Duodenal mucosa (tissue), 2 donors: Measurements from ENCODE around the gene DNAL4.

Experiments
- H3K27ac ChIP-seq: one replicate; pipeline ENCODE4 v1.7.0; 2013; ENCODE audit warnings: low read depth, low read length
- H3K27me3 ChIP-seq, 2 donors: one replicate each; pipeline ENCODE4 v1.7.0; 2013; ENCODE audit warnings: low read length in 2 of 2, control low read depth in 1 of 2; ENCODE audit not compliant: insufficient read depth in 2 of 2, control insufficient read depth in 1 of 2
- H3K36me3 ChIP-seq, 2 donors: one replicate each; pipeline ENCODE4 v1.7.0; 2013; ENCODE audit warnings: low read length in 2 of 2, control low read depth in 1 of 2; ENCODE audit not compliant: insufficient read depth in 2 of 2, control insufficient read depth in 1 of 2
- H3K4me1 ChIP-seq, 2 donors: one replicate each; pipeline ENCODE4 v1.7.0; 2013; ENCODE audit warnings: low read length in 2 of 2, control low read depth in 1 of 2; ENCODE audit not compliant: insufficient read depth in 2 of 2, control insufficient read depth in 1 of 2
- H3K4me3 ChIP-seq, 2 donors: one replicate each; pipeline ENCODE4 v1.7.0; 2013; ENCODE audit warnings: low read length in 2 of 2, low read depth in 1 of 2
- H3K9ac ChIP-seq, 2 donors: one replicate each; pipeline ENCODE4 v1.7.0; 2013; ENCODE audit warnings: low read length in 2 of 2, low read depth in 1 of 2
- H3K9me3 ChIP-seq, 2 donors: one replicate each; pipeline ENCODE4 v1.7.0; 2013; ENCODE audit warnings: low read length in 2 of 2, control low read depth in 1 of 2; ENCODE audit not compliant: control insufficient read depth in 1 of 2

The DNAL4 gene

GRCh38 chr22:38793721-38794466, at the start of gene DNAL4:
TSS of gene DNAL4 (minus strand) at chr22:38794143. CDS start at chr22:38782731, 11,412 bp downstream.
- Histone ChIP-seq H3K9ac (peak within 1 kb of the TSS; percentile 74 to 87), H3K4me1 (peaks cover 12 to 16% of the 10 kb centered on the region in 2 donors), H3K9me3 (no peaks in the 10 kb centered on the region), H3K27me3 (peaks cover 3 to 5% of the 10 kb centered on the region in 2 donors), H3K4me3 (peak within 1 kb of the TSS; percentile 93), H3K27ac (peak within 1 kb of the TSS; percentile 58), H3K36me3 (peaks cover 0 to 3% of the 10 kb centered on the region in 2 donors)

GRCh38 chr22:38843201-38843656, 49.3 kb upstream of the DNAL4 start:
- peak overlapping the region in 1 of 2 donors; percentile 45 for H3K4me3 ChIP-seq
- H3K4me1 ChIP-seq = peaks cover 0 to 4% of the 10 kb centered on the region in 2 donors
- H3K9ac ChIP-seq = no peak overlapping the region
- H3K27me3 ChIP-seq = peaks cover 32 to 46% of the 10 kb centered on the region in 2 donors
- no peak overlapping the region for H3K27ac ChIP-seq
- no peaks in the 10 kb centered on the region for H3K9me3 ChIP-seq
- H3K36me3 ChIP-seq = no peaks in the 10 kb centered on the region

- Histone ChIP-seq H3K4me1 (peaks cover 0 to 4% of the 10 kb centered on the region in 2 donors), H3K27ac (no peak overlapping the region)
These were observed 48.7 kb upstream of the DNAL4 start for GRCh38 chr22:38842512-38843200.

GRCh38 chr22:38841635-38842034, 47.7 kb upstream of the DNAL4 start:
- Histone ChIP-seq H3K27ac (no peak overlapping the region), H3K27me3 (peaks cover 32 to 42% of the 10 kb centered on the region in 2 donors), H3K9ac (no peak overlapping the region)

More at GRCh38 chr22:38842512-38843200, 48.7 kb upstream of the DNAL4 start:
- H3K36me3 ChIP-seq = no peaks in the 10 kb centered on the region
- H3K27me3 ChIP-seq = peaks cover 32 to 42% of the 10 kb centered on the region in 2 donors
- no peaks in the 10 kb centered on the region for H3K9me3 ChIP-seq
- no peak overlapping the region for H3K9ac ChIP-seq
- H3K4me3 ChIP-seq = peak overlapping the region in 1 of 2 donors; percentile 45

GRCh38 chr22:38841211-38841610, 47.3 kb upstream of the DNAL4 start:
- H3K27ac ChIP-seq = no peak overlapping the region
- peaks cover 0 to 4% of the 10 kb centered on the region in 2 donors for H3K4me1 ChIP-seq
- no peaks in the 10 kb centered on the region for H3K9me3 ChIP-seq
- H3K36me3 ChIP-seq = no peaks in the 10 kb centered on the region
- H3K4me3 ChIP-seq = no peak overlapping the region
- H3K27me3 ChIP-seq = peaks cover 32 to 42% of the 10 kb centered on the region in 2 donors
- no peak overlapping the region for H3K9ac ChIP-seq

More at GRCh38 chr22:38841635-38842034, 47.7 kb upstream of the DNAL4 start:
- H3K4me1 ChIP-seq = peaks cover 0 to 4% of the 10 kb centered on the region in 2 donors
- H3K9me3 ChIP-seq = no peaks in the 10 kb centered on the region
- H3K36me3 ChIP-seq = no peaks in the 10 kb centered on the region
- H3K4me3 ChIP-seq = no peak overlapping the region

- Histone ChIP-seq H3K4me1 (peaks cover 0 to 4% of the 10 kb centered on the region in 2 donors), H3K27me3 (peaks cover 27 to 37% of the 10 kb centered on the region in 2 donors), H3K9me3 (no peaks in the 10 kb centered on the region), H3K4me3 (no peak overlapping the region), H3K36me3 (no peaks in the 10 kb centered on the region), H3K27ac (no peak overlapping the region), H3K9ac (no peak overlapping the region)
These were observed 46.2 kb upstream of the DNAL4 start for GRCh38 chr22:38840129-38840528.

- Histone ChIP-seq H3K36me3 (no peaks in the 10 kb centered on the region), H3K27ac (no peak overlapping the region), H3K27me3 (peaks cover 23 to 37% of the 10 kb centered on the region in 2 donors), H3K9ac (no peak overlapping the region), H3K9me3 (no peaks in the 10 kb centered on the region), H3K4me1 (peaks cover 0 to 4% of the 10 kb centered on the region in 2 donors), H3K4me3 (no peak overlapping the region)
These were observed 45.7 kb upstream of the DNAL4 start for GRCh38 chr22:38839686-38840085.

- H3K9ac ChIP-seq = no peak overlapping the region
These were observed 43.5 kb upstream of the DNAL4 start for GRCh38 chr22:38837414-38837928.

GRCh38 chr22:38835888-38836301, 42.0 kb upstream of the DNAL4 start:
- Histone ChIP-seq H3K9me3 (no peaks in the 10 kb centered on the region), H3K9ac (no peak overlapping the region), H3K36me3 (no peaks in the 10 kb centered on the region), H3K27me3 (peaks cover 6 to 11% of the 10 kb centered on the region in 2 donors), H3K4me1 (no peaks in the 10 kb centered on the region), H3K27ac (no peak overlapping the region), H3K4me3 (no peak overlapping the region)

More at GRCh38 chr22:38837414-38837928, 43.5 kb upstream of the DNAL4 start:
- Histone ChIP-seq H3K4me3 (no peak overlapping the region), H3K27ac (no peak overlapping the region), H3K9me3 (no peaks in the 10 kb centered on the region), H3K27me3 (peaks cover 12 to 26% of the 10 kb centered on the region in 2 donors), H3K36me3 (no peaks in the 10 kb centered on the region), H3K4me1 (no peaks in the 10 kb centered on the region)

- no peaks in the 10 kb centered on the region for H3K36me3 ChIP-seq
- H3K9me3 ChIP-seq = no peaks in the 10 kb centered on the region
- no peak overlapping the region for H3K27ac ChIP-seq
- H3K27me3 ChIP-seq = peaks cover under 1 to 5% of the 10 kb centered on the region in 2 donors
- H3K4me1 ChIP-seq = no peaks in the 10 kb centered on the region
- no peak overlapping the region for H3K4me3 ChIP-seq
- no peak overlapping the region for H3K9ac ChIP-seq
These were observed 41.0 kb upstream of the DNAL4 start for GRCh38 chr22:38834991-38835390.
